SW480 (cell line): ENCODE data around the gene ATXN1.
"Not testable (repeated sequence)": the region's sequence is repeated elsewhere in the genome, so short reads cannot be mapped to it uniquely, and the experiment has no call there.

Experiments used
- DNase-seq: peaks from one replicate; pipeline ENCODE4 v3.0.0-alpha.2; 2016; ENCODE audit warnings: low spot score

The ATXN1 gene

GRCh38 chr6:16615215-16615614 is 146.0 kb downstream of the ATXN1 start:
- DNase-seq, result not testable (repeated sequence)

GRCh38 chr6:16614143-16614542 is 147.1 kb downstream of the ATXN1 start:
- not testable (repeated sequence) for DNase-seq

GRCh38 chr6:16613504-16613903 is 147.8 kb downstream of the ATXN1 start:
- not testable (repeated sequence) for DNase-seq

DNA sequence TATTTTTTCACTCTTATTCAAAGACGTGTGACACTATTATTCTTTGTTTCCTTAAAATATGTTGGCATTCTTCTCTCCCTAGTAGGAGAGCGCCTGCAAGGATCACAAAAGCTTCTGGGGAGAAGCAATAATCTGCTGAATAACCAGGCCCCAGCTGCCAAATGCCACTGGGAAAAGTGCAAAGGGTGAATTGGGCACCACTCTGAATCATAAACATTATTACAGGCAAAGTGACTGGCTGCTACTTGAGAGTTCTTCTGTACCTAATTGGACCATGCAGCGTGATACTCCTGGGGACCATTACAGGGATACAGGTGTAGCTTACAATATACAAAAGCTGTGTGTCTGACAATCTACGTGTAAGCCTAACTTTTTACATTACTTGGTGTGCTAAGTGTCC is 152.8 kb downstream of the ATXN1 start:
- no peak for DNase-seq

DNA sequence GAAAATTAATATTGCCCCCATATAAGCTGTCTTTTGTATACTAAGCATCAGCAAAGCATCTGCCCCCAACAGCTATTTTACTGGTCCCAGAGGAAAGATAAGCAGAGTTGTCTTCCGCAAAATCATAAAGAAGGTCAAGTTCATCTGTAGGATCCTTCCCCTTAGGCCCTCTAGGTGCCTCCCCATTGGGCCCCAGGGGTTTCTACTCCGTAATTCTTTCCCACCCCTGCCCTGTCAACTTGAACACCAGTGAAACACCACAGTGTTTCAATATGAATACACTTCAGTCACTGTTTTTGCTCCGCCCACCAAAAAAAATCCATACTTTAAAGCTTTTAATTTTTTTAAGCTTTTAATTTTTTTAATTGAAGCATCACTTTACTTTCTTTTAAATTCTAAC is 159.2 kb downstream of the ATXN1 start:
- DNase-seq, result no peak

- DNase-seq, result no peak
Measured at GRCh38 chr6:16600701-16601100, 160.6 kb downstream of the ATXN1 start.

- no peak for DNase-seq
Measured at GRCh38 chr6:16600026-16600425, 161.2 kb downstream of the ATXN1 start.

DNA sequence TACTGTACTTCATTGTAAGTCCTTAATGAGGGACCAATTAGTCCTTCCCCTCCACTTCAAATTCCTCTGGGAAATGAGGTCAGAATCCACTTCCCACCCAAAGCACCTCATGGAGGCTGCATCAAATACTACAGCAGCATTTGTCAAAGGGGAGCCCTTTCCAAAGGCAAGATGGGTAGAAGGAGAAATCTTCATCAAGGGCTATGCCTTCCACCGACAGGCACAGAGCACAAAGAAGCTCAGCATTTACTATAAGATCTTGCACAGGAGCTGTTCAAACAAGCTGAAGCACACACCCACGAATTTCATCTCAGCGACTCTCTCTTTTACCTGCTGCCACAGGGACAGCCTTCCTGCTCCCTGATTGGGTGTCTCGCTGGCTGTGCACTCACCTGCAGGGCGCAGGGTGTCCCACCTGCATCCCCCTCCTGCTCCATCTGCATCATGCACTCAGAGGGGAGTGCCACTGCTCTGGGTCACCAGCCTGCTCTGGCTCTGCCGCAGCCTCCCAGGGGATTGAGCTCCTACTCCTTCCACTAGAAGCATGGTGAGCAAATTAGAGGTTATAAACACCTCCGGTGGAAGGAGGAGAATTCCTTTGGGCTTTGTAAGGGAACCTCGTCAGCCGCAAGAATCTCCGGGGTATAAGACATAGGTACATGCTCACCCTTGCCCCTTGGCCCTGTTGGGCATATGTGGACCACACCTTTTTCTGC is 164.5 kb downstream of the ATXN1 start:
- DNase-seq, result no peak

DNA sequence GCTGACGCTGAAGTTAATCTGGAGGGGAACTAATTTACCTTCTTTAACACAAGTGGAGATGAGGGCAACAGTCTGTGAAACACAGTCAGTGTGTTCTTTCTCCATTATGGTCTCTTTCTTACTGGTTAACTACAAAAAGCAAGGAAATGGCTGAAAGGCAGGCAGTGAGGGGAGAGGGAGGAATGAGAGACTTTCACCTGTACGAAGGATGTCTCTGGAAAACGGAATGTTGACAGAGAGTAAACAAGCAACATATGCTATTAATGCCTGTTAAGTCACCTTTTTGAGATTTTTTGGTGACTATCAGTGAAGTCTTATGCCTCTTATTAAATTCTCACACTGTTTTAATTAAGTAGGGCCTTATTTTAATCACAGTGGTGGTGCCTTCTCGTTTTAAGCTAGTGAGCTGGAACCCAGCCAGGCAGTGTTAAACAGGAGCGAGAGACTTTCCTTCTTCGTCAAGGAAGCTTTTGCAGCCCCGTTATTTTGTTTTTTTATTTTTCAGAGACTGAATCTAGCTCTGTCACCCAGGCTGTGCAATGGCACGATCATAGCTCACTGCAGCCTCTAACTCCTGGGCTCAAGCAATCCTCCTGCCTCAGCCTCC is 165.6 kb downstream of the ATXN1 start:
- DNase-seq, result no peak

- no peak for DNase-seq
Measured at GRCh38 chr6:16594849-16595248, 166.4 kb downstream of the ATXN1 start.

GRCh38 chr6:16592223-16592911 is 168.9 kb downstream of the ATXN1 start:
- no peak for DNase-seq

GRCh38 chr6:16591396-16592222 is 169.7 kb downstream of the ATXN1 start:
- no peak for DNase-seq

- no peak for DNase-seq
Measured at GRCh38 chr6:16585805-16586204, 175.5 kb downstream of the ATXN1 start.

GRCh38 chr6:16583144-16583762 is 178.0 kb downstream of the ATXN1 start:
- DNase-seq, result no peak

GRCh38 chr6:16582446-16583143 is 178.7 kb downstream of the ATXN1 start:
- DNase-seq, result no peak

- DNase-seq, result no peak
Measured at GRCh38 chr6:16578695-16579285, 182.5 kb downstream of the ATXN1 start.

- DNase-seq, result peak; percentile 66
Measured at GRCh38 chr6:16576451-16577368, 184.6 kb downstream of the ATXN1 start.

DNA sequence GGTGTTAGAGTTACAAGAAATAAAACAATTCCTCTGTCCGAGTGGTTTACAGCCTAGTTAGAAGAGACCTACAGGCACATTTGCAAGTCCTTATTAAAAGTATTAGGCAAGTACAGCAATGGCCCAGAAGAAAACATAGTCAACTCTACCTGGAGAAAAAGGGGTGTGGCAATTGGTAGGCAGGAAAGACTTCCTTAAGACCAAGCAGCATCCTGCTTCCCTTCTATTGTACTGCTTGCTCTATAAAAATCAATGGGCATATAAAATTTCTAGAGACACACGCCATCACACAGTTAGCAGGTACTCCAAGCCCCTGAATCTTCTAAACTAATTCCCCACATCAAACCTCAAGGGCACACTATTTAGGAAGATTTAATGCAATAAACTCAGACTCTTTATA is 185.6 kb downstream of the ATXN1 start:
- DNase-seq, result no peak

- DNase-seq, result no peak
Measured at GRCh38 chr6:16572943-16573342, 188.3 kb downstream of the ATXN1 start.

DNA sequence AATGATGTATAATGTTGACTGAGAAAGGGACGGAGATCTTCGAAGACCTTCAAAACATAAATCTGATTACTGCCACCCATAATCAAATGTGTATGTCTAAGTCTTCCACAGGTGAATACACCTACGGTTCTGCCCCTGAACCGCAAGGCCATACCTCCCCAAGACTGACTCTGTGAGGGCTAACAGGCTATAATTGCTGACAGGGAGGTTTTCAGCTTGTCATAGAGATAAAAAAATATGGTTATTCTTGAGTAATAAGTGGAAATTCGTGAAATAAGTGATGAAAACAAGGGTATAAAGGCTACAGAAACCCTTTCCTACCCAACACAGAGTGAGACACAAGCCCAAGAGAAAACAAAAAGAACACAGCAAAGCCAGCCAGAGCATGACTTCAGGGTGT is 188.9 kb downstream of the ATXN1 start:
- DNase-seq, result no peak
